Neuronal stem cell (in vitro differentiated cells): ENCODE results near the gene CAMTA1.
A peak's percentile ranks its signal among the peaks of the same experiment; 100 is the strongest.

Experiments
- DNase-seq: peaks from one replicate; pipeline ENCODE4 v3.0.0-alpha.2; 2013; ENCODE audit warnings: low spot score
- H2AFZ ChIP-seq: one replicate; pipeline ENCODE4 v1.6.1; 2013; ENCODE audit warnings: mild to moderate bottlenecking, low read length, inconsistent platforms
- H2AK5ac ChIP-seq: 2 replicates; pipeline ENCODE4 v1.6.1; 2013; ENCODE audit warnings: low read depth, mild to moderate bottlenecking, inconsistent platforms, low read length, moderate library complexity, mixed read lengths
- H2BK120ac ChIP-seq: 2 replicates; pipeline ENCODE4 v1.6.1; 2013; ENCODE audit warnings: low read depth, mild to moderate bottlenecking, inconsistent platforms, low read length, moderate library complexity, mixed read lengths
- H2BK12ac ChIP-seq: one replicate; pipeline ENCODE4 v1.6.1; 2013; ENCODE audit warnings: low read length, inconsistent platforms
- H2BK15ac ChIP-seq: 2 replicates; pipeline ENCODE4 v1.6.1; 2013; ENCODE audit warnings: mild to moderate bottlenecking, low read length, inconsistent platforms, mixed read lengths
- H2BK5ac ChIP-seq: one replicate; pipeline ENCODE4 v1.6.1; 2013; ENCODE audit warnings: inconsistent platforms, mild to moderate bottlenecking, low read length, moderate library complexity
- H3K14ac ChIP-seq: one replicate; pipeline ENCODE4 v1.6.1; 2013; ENCODE audit warnings: low read length, inconsistent platforms
- H3K18ac ChIP-seq: 2 replicates; pipeline ENCODE4 v1.6.1; 2013; ENCODE audit warnings: low read length, inconsistent platforms
- H3K23ac ChIP-seq: 2 replicates; pipeline ENCODE4 v1.6.1; 2013; ENCODE audit warnings: low read depth, mild to moderate bottlenecking, mixed read lengths, low read length, inconsistent platforms; ENCODE audit not compliant: poor library complexity
- H3K27ac ChIP-seq: replicated peaks from 3 replicates; pipeline ENCODE4 v1.5.1; 2013; ENCODE audit warnings: low read length, inconsistent platforms
- H3K27me3 ChIP-seq, 3 experiments: 2 replicates each; pipeline ENCODE4 v1.6.1; 2013; ENCODE audit warnings: low read length in 3 of 3, mild to moderate bottlenecking in 2 of 3, inconsistent platforms in 1 of 3, low read depth in 1 of 3, mixed read lengths in 1 of 3, moderate library complexity in 1 of 3; ENCODE audit not compliant: control insufficient read depth in 3 of 3, insufficient read depth in 3 of 3
- H3K36me3 ChIP-seq, 2 donors: replicated peaks in 1 of 2; 2 replicates each; pipeline ENCODE4 v1.6.1; 2013; ENCODE audit warnings: low read length in 2 of 2; ENCODE audit not compliant: control insufficient read depth in 2 of 2, insufficient read depth in 2 of 2
- H3K4ac ChIP-seq: 2 replicates; pipeline ENCODE4 v1.6.1; 2013; ENCODE audit warnings: inconsistent platforms, mild to moderate bottlenecking, low read length, moderate library complexity
- H3K4me1 ChIP-seq, 2 donors: 1 replicate in 1 of 2; 2 replicates in 1 of 2; pipeline ENCODE4 v1.6.1; 2013; ENCODE audit warnings: low read length in 2 of 2, low read depth in 1 of 2; ENCODE audit not compliant: control insufficient read depth in 2 of 2, insufficient read depth in 1 of 2
- H3K4me2 ChIP-seq: one replicate; pipeline ENCODE4 v1.6.1; 2013; ENCODE audit warnings: mild to moderate bottlenecking, low read length, inconsistent platforms; ENCODE audit not compliant: insufficient read depth, poor library complexity, severe bottlenecking
- H3K4me3 ChIP-seq, 2 donors: 2 replicates each; pipeline ENCODE4 v1.5.1; 2013; ENCODE audit warnings: low read length in 2 of 2, mild to moderate bottlenecking in 2 of 2, inconsistent platforms in 1 of 2, moderate library complexity in 1 of 2
- H3K79me1 ChIP-seq: one replicate; pipeline ENCODE4 v1.6.1; 2013; ENCODE audit warnings: low read depth, mild to moderate bottlenecking, inconsistent platforms, low read length, moderate library complexity
- H3K9ac ChIP-seq: one replicate; pipeline ENCODE4 v1.6.1; 2013; ENCODE audit warnings: mild to moderate bottlenecking, low read depth, low read length, inconsistent platforms; ENCODE audit not compliant: poor library complexity
- H3K9me3 ChIP-seq, 2 donors: replicated peaks in 1 of 2; 2 replicates each; pipeline versions ENCODE3 to v1.6.1; 2013; ENCODE audit warnings: low read length in 2 of 2, mild to moderate bottlenecking in 2 of 2, inconsistent platforms in 1 of 2, low read depth in 1 of 2, mixed read lengths in 1 of 2, moderate library complexity in 1 of 2; ENCODE audit not compliant: control insufficient read depth in 2 of 2, insufficient read depth in 1 of 2
- H4K8ac ChIP-seq: one replicate; pipeline ENCODE4 v1.6.1; 2013; ENCODE audit warnings: low read depth, mild to moderate bottlenecking, inconsistent platforms, low read length, moderate library complexity
- H4K91ac ChIP-seq: one replicate; pipeline ENCODE4 v1.6.1; 2013; ENCODE audit warnings: low read length, low read depth, mild to moderate bottlenecking, inconsistent platforms; ENCODE audit not compliant: poor library complexity
- WGBS, 2 donors: extraction: QIAGEN DNeasy Blood & Tissue Kit; methylation state at CpG; one replicate each; pipeline ENCODE4 v1.1.7; 2013; ENCODE audit warnings: missing lambda C conversion rate in 2 of 2, mixed read lengths in 1 of 2; ENCODE audit not compliant: insufficient read length in 2 of 2, insufficient replicate concordance in 1 of 2; ENCODE audit errors: extremely low coverage in 2 of 2; 5-methylcytosine and 5-hydroxymethylcytosine counted together

Gene CAMTA1

GRCh38 chr1:6753320-6754140, 31.7 kb upstream of the CAMTA1 start:
- Histone ChIP-seq H4K8ac (no peak overlapping the region), H3K9ac (no peak overlapping the region), H3K4me1 (no peaks in the 10 kb centered on the region), H2BK15ac (no peak overlapping the region), H3K27me3 (peaks cover 0 to 22% (median 0%) of the 10 kb centered on the region in 3 experiments), H3K14ac (no peak overlapping the region), H3K4ac (no peak overlapping the region), H3K9me3 (no peaks in the 10 kb centered on the region), H3K23ac (no peak overlapping the region), H2BK120ac (no peak overlapping the region), H3K4me2 (no peak overlapping the region), H2BK5ac (no peak overlapping the region), H3K79me1 (no peaks in the 10 kb centered on the region), H2AFZ (no peak overlapping the region), H3K36me3 (no peaks in the 10 kb centered on the region), H4K91ac (no peak overlapping the region), H2AK5ac (no peak overlapping the region), H3K18ac (no peak overlapping the region), H3K4me3 (no peak overlapping the region), H3K27ac (no peak overlapping the region), H2BK12ac (no peak overlapping the region)
- no peak for DNase-seq
- no CpG with 5 or more reads among the region's 10 CpGs for WGBS, 2 donors

GRCh38 chr1:6756457-6756856, 28.8 kb upstream of the CAMTA1 start:
- no peaks in the 10 kb centered on the region for H3K36me3 ChIP-seq
- no peak overlapping the region for H2AK5ac ChIP-seq
- no peak overlapping the region for H2AFZ ChIP-seq
- H3K4me1 ChIP-seq: no peaks in the 10 kb centered on the region
- DNase-seq: no peak
- no peak overlapping the region for H3K4me2 ChIP-seq
- no peak overlapping the region for H3K4me3 ChIP-seq
- H2BK5ac ChIP-seq: no peak overlapping the region
- H4K91ac ChIP-seq: no peak overlapping the region
- H2BK15ac ChIP-seq: no peak overlapping the region
- no peak overlapping the region for H3K18ac ChIP-seq
- H2BK12ac ChIP-seq: no peak overlapping the region
- H3K27ac ChIP-seq: no peak overlapping the region
- H3K4ac ChIP-seq: no peak overlapping the region
- H3K14ac ChIP-seq: no peak overlapping the region
- no peaks in the 10 kb centered on the region for H3K9me3 ChIP-seq
- H3K23ac ChIP-seq: no peak overlapping the region
- H4K8ac ChIP-seq: no peak overlapping the region
- H2BK120ac ChIP-seq: no peak overlapping the region
- H3K27me3 ChIP-seq: peaks cover 0 to 13% (median 0%) of the 10 kb centered on the region in 3 experiments
- no peak overlapping the region for H3K9ac ChIP-seq
- no CpG with 5 or more reads among the region's 1 CpG for WGBS, 2 donors
- H3K79me1 ChIP-seq: no peaks in the 10 kb centered on the region

- H3K9me3 ChIP-seq: no peaks in the 10 kb centered on the region
- no peak overlapping the region for H2BK120ac ChIP-seq
- no peak overlapping the region for H3K14ac ChIP-seq
- H2AK5ac ChIP-seq: no peak overlapping the region
- no peak overlapping the region for H3K9ac ChIP-seq
- H3K4me3 ChIP-seq: no peak overlapping the region
- no peak overlapping the region for H2AFZ ChIP-seq
- no peak overlapping the region for H3K27ac ChIP-seq
- no peak overlapping the region for H3K23ac ChIP-seq
- no peak overlapping the region for H2BK15ac ChIP-seq
- no peak overlapping the region for H2BK5ac ChIP-seq
- DNase-seq: no peak
- no peak overlapping the region for H3K4me2 ChIP-seq
- H4K91ac ChIP-seq: no peak overlapping the region
- no peaks in the 10 kb centered on the region for H3K4me1 ChIP-seq
- no peak overlapping the region for H2BK12ac ChIP-seq
- no peaks in the 10 kb centered on the region for H3K36me3 ChIP-seq
- no peak overlapping the region for H4K8ac ChIP-seq
- no CpG with 5 or more reads among the region's 25 CpGs for WGBS, 2 donors
- peak overlapping the region; percentile 29 for H3K18ac ChIP-seq
- H3K27me3 ChIP-seq: peaks cover 0 to 8% (median 0%) of the 10 kb centered on the region in 3 experiments
- no peak overlapping the region for H3K4ac ChIP-seq
- no peaks in the 10 kb centered on the region for H3K79me1 ChIP-seq
These were observed 27.4 kb upstream of the CAMTA1 start for GRCh38 chr1:6757719-6758435.

DNA sequence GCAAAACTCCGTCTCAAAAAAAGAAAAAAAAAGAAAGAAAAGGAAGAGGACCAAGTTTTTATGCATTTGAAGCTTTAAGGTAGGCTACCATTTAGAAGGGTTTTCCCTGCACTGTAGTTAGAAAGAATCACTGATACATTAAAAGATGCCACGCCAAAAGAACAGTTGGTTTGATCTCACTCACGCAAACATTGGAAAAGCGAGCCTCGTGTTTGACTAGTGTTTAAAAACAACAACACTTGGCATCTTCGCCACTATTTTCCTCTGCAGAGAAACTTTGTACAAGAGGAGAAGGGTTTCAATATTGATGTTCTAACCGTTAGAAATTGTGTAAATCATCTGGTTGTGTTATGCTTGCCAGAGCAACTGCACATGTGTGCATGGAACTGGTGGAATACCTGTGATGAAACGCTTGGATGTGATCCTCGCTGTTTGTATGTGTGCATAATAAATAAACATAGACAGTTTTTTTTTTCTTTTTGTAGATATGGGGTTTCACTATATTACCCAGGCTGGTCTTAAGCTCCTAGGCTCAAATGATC, 24.0 kb upstream of the CAMTA1 start:
- H3K79me1 ChIP-seq: no peaks in the 10 kb centered on the region
- H3K14ac ChIP-seq: no peak overlapping the region
- DNase-seq: no peak
- no peaks in the 10 kb centered on the region for H3K4me1 ChIP-seq
- H3K27me3 ChIP-seq: peaks cover 0 to 8% (median 0%) of the 10 kb centered on the region in 3 experiments
- H3K4ac ChIP-seq: no peak overlapping the region
- no peak overlapping the region for H3K23ac ChIP-seq
- no peaks in the 10 kb centered on the region for H3K9me3 ChIP-seq
- no CpG with 5 or more reads among the region's 9 CpGs for WGBS, 2 donors
- H3K36me3 ChIP-seq: no peaks in the 10 kb centered on the region
- no peak overlapping the region for H4K8ac ChIP-seq
- H2AFZ ChIP-seq: no peak overlapping the region
- H3K27ac ChIP-seq: no peak overlapping the region
- H3K4me2 ChIP-seq: no peak overlapping the region
- no peak overlapping the region for H3K4me3 ChIP-seq
- H2BK12ac ChIP-seq: no peak overlapping the region
- no peak overlapping the region for H2AK5ac ChIP-seq
- no peak overlapping the region for H2BK5ac ChIP-seq
- no peak overlapping the region for H2BK120ac ChIP-seq
- no peak overlapping the region for H3K18ac ChIP-seq
- H3K9ac ChIP-seq: no peak overlapping the region
- H4K91ac ChIP-seq: no peak overlapping the region
- H2BK15ac ChIP-seq: no peak overlapping the region
